Left ventricle myocardium inferior (tissue), 1 donor: ENCODE measurements around the gene MFNG. TPM values are rescaled to one million over a fixed set of nuclear protein-coding genes. Genes with fewer than 3 reads are reported as not detected.
A peak's percentile ranks its signal among the peaks of the same experiment; 100 is the strongest.

Experiments used
- DNase-seq: peaks from one replicate; pipeline ENCODE4 v3.0.0-alpha.2; 2020
- H3K27ac ChIP-seq: fragments of 200-600 bp; replicated peaks from 2 replicates; pipeline ENCODE4 v1.8.0; 2021
- H3K27me3 ChIP-seq: fragments of 200-600 bp; 2 replicates; pipeline ENCODE4 v1.8.0; 2021; ENCODE audit warnings: low read depth
- H3K36me3 ChIP-seq: fragments of 200-600 bp; 2 replicates; pipeline ENCODE4 v1.8.0; 2021
- H3K4me1 ChIP-seq: fragments of 200-600 bp; 2 replicates; pipeline ENCODE4 v1.8.0; 2021
- H3K4me3 ChIP-seq: fragments of 200-600 bp; 2 replicates; pipeline ENCODE4 v1.8.0; 2021; ENCODE audit warnings: mild to moderate bottlenecking, moderate library complexity
- H3K9me3 ChIP-seq: fragments of 200-600 bp; replicated peaks from 2 replicates; pipeline ENCODE4 v1.8.0; 2021
- intact Hi-C: fragments of 100-400 bp; cut with micrococcal nuclease; formaldehyde crosslinking; loops from one replicate; pipeline ENCODE4 v1.11.0; 2022
- total RNA-seq: library from RNA; stranded (reverse); fragmentation: NEBNext Ultra II Directional; extraction: Animal tissue kit (Norgen Biotek cat#: 25700); gene quantifications from one replicate; pipeline ENCODE4 v1.2.1, GENCODE V29; 2021
- TF ChIP-seq, protein P1 (sequence below): fragments of 200-600 bp; IDR thresholded peaks from 2 replicates; pipeline ENCODE4 v1.8.0; 2021; ENCODE audit warnings: antibody characterized with exemption, mild to moderate bottlenecking, borderline replicate concordance
- donor health status: DM: no; HTN: yes; CAD: no; lungs with severe emphysema.

MFNG gene
- total RNA-seq, 1 donor from 2014 or later, result 11.8 TPM

GRCh38 chr22:37483050-37483449 is 3.1 kb downstream of the MFNG start:
- intact Hi-C loops, result no loop called here
- peak overlapping the region; percentile 88 for H3K27ac ChIP-seq
- no peak for DNase-seq
- H3K27me3 ChIP-seq, result peaks cover 38% of the 10 kb centered on the region
- TF ChIP-seq, protein P1, sequence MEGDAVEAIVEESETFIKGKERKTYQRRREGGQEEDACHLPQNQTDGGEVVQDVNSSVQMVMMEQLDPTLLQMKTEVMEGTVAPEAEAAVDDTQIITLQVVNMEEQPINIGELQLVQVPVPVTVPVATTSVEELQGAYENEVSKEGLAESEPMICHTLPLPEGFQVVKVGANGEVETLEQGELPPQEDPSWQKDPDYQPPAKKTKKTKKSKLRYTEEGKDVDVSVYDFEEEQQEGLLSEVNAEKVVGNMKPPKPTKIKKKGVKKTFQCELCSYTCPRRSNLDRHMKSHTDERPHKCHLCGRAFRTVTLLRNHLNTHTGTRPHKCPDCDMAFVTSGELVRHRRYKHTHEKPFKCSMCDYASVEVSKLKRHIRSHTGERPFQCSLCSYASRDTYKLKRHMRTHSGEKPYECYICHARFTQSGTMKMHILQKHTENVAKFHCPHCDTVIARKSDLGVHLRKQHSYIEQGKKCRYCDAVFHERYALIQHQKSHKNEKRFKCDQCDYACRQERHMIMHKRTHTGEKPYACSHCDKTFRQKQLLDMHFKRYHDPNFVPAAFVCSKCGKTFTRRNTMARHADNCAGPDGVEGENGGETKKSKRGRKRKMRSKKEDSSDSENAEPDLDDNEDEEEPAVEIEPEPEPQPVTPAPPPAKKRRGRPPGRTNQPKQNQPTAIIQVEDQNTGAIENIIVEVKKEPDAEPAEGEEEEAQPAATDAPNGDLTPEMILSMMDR, result no peak
- peaks cover 5% of the 10 kb centered on the region for H3K36me3 ChIP-seq
- peaks cover 53% of the 10 kb centered on the region for H3K4me1 ChIP-seq
- H3K9me3 ChIP-seq, result no peaks in the 10 kb centered on the region
- peak overlapping the region; percentile 67 for H3K4me3 ChIP-seq

DNA sequence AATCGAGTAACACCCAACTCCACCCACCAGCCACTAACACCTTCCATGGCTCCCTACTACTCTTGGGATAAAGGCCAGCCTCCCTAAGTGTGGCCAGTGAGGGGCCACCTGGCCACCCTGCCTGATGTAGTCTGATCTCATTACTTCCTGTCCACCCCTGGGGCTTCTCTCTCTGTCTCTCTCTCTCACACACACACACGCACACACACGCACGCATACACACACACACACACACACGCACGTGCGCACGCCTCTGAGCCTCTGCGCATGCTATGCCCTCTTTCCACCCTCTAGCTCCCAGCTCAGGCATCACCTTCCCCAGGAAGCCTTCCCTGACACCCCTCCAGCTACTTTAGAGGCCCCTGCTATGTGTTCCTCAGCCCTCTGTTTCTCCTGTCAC is 3.9 kb downstream of the MFNG start:
- intact Hi-C loops, result no loop called here
- Histone ChIP-seq H3K36me3 (peaks cover 5% of the 10 kb centered on the region), H3K27ac (no peak overlapping the region), H3K27me3 (peaks cover 45% of the 10 kb centered on the region), H3K9me3 (no peaks in the 10 kb centered on the region), H3K4me1 (peaks cover 52% of the 10 kb centered on the region), H3K4me3 (no peak overlapping the region)
- no peak for DNase-seq
- TF ChIP-seq, protein P1, result no peak

- no peaks in the 10 kb centered on the region for H3K9me3 ChIP-seq
- H3K27me3 ChIP-seq, result peaks cover 46% of the 10 kb centered on the region
- no peak overlapping the region for H3K27ac ChIP-seq
- H3K4me3 ChIP-seq, result no peak overlapping the region
- intact Hi-C loops, result no loop called here
- H3K4me1 ChIP-seq, result peaks cover 44% of the 10 kb centered on the region
- DNase-seq, result no peak
- TF ChIP-seq, protein P1, result no peak
- H3K36me3 ChIP-seq, result peaks cover 5% of the 10 kb centered on the region
Observed at GRCh38 chr22:37481347-37481907, 4.8 kb downstream of the MFNG start.

DNA sequence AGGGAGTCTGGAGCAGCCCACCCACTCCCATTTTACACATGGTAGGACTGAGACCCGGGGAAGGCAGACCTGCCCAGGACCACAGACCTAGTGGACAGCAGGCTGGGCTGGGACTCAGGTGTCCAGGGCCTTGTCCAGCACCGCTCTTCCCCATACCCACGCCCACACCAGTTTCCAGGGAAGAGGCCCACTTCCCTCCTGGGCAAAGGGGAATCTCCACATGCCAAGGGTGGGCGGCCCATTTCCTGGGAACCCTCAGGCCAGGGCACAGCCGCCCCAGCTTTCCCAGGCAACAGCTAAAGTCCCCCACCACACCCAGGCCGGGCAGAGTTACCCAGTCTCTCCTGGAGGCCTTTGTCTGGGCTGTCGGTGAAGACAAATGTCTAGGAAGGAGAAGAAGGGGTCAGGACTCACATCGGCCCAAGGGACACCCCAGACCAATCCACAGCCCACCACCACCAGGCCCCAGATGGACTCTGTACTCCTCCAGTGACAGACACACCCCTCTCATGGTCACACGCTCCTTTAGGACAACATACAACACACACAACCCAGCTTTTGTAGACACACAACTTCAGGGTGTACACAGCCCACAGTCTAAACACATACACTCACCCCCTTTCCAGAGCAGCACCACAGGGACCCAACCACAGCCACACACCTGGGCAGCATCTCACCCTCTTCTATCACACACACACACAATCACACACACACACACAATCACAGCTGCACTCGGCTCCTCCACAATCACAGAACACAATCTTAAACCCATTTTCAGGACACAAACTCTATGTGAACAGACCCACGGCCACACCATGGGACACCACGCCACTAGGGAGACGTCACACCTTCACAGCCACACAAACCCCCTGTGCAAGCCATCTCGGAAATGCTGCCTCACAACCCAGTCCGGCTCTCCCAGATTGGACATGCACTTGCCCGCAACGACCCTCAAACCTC is 5.5 kb downstream of the MFNG start:
- Histone ChIP-seq H3K4me3 (no peak overlapping the region), H3K27me3 (peaks cover 46% of the 10 kb centered on the region), H3K36me3 (peaks cover 5% of the 10 kb centered on the region), H3K9me3 (no peaks in the 10 kb centered on the region), H3K4me1 (peaks cover 36% of the 10 kb centered on the region), H3K27ac (no peak overlapping the region)
- TF ChIP-seq, protein P1, result no peak
- DNase-seq, result no peak
- intact Hi-C loops, result no loop called here

DNA sequence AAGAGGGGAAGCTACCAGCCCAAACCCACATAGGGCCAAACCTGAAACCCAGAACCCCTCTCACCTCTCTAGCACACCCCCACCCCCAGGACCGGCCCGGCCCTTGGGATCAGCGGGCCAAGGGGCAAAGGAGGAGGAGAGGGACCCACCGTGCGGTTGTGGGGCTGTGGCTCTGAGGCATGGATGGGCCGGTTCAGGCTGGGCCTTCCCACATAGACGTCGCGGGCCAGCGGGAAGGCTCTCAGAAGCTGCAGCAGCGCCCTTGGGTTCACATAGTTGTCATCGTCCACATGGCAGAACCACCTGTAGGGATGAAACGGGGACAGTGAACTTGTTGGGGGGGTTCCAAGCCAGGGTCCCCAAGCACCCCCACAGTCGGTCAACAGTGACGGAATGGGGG is 7.0 kb downstream of the MFNG start:
- Histone ChIP-seq H3K27ac (no peak overlapping the region), H3K4me3 (no peak overlapping the region), H3K4me1 (peaks cover 25% of the 10 kb centered on the region), H3K9me3 (no peaks in the 10 kb centered on the region), H3K27me3 (peaks cover 52% of the 10 kb centered on the region), H3K36me3 (peaks cover 9% of the 10 kb centered on the region)
- TF ChIP-seq, protein P1, result no peak
- intact Hi-C loops, result no loop called here
- no peak for DNase-seq
